GM21515 (cell line): Measurements from ENCODE around the gene PPP1R36.
A peak's percentile ranks its signal among the peaks of the same experiment; 100 is the strongest.
"Not testable (repeated sequence)": the region's sequence is repeated elsewhere in the genome, so short reads cannot be mapped to it uniquely, and the experiment has no call there.

Experiments used
- ATAC-seq: cut with Tn5 transposase; IDR thresholded peaks from one replicate; pipeline ENCODE4 v1.9.1; 2021; ENCODE audit not compliant: unreplicated experiment

Gene PPP1R36

GRCh38 chr14:64518229-64518628 lies 31.5 kb upstream of the PPP1R36 start:
- ATAC-seq: no peak

- ATAC-seq: no peak
Observed at GRCh38 chr14:64520699-64521098, 29.1 kb upstream of the PPP1R36 start.

GRCh38 chr14:64522591-64523355 lies 27.0 kb upstream of the PPP1R36 start:
- ATAC-seq: no peak

- no peak for ATAC-seq
Observed at GRCh38 chr14:64525354-64525753, 24.4 kb upstream of the PPP1R36 start.

GRCh38 chr14:64531567-64531966 lies 18.2 kb upstream of the PPP1R36 start:
- no peak for ATAC-seq

GRCh38 chr14:64536488-64537245 lies 13.1 kb upstream of the PPP1R36 start:
- ATAC-seq: no peak

- peak; percentile 93 for ATAC-seq
Observed at GRCh38 chr14:64540208-64541202, 9.3 kb upstream of the PPP1R36 start, which contains the start of gene HSPA2. HSPA2 (plus strand) TSS chr14:64540741; CDS start chr14:64540850, 109 bp downstream.

GRCh38 chr14:64541261-64541971 lies 8.3 kb upstream of the PPP1R36 start:
- no peak for ATAC-seq

- ATAC-seq: no peak
Observed at GRCh38 chr14:64541972-64542835, 7.6 kb upstream of the PPP1R36 start.

GRCh38 chr14:64542836-64543201 lies 6.9 kb upstream of the PPP1R36 start:
- ATAC-seq: no peak

GRCh38 chr14:64544607-64545312 lies 5.0 kb upstream of the PPP1R36 start:
- ATAC-seq: no peak

GRCh38 chr14:64549016-64549415 lies 745 bp upstream of the PPP1R36 start:
- ATAC-seq: no peak

- ATAC-seq: no peak
Observed at GRCh38 chr14:64550621-64551333, 1.0 kb downstream of the PPP1R36 start.

- ATAC-seq: no peak
Observed at GRCh38 chr14:64554556-64554955, 4.8 kb downstream of the PPP1R36 start.

GRCh38 chr14:64556526-64556925 lies 6.8 kb downstream of the PPP1R36 start:
- no peak for ATAC-seq

- ATAC-seq: not testable (repeated sequence)
Observed at GRCh38 chr14:64558216-64558615, 8.5 kb downstream of the PPP1R36 start.

GRCh38 chr14:64561631-64562030 lies 11.9 kb downstream of the PPP1R36 start:
- no peak for ATAC-seq

GRCh38 chr14:64562436-64562835 lies 12.7 kb downstream of the PPP1R36 start:
- ATAC-seq: no peak
